Measurements from ENCODE around the gene ARID1B. TPM values are rescaled to one million over a fixed set of nuclear protein-coding genes. Genes with fewer than 3 reads are reported as not detected.

Gene ARID1B
- total and polyA plus RNA-seq, 9 of the 15 experiments (the other 6 are each of a cell fraction or from before 2014, with no cell fraction given), result 12.5 to 50.5 (median 25.8) TPM

GRCh38 chr6:157021344-157021992, 244.3 kb downstream of the ARID1B start (continued):
- TF ChIP-seq PRDM10 (IDR thresholded peaks at IDR 0.05; ENCODE audit: partially characterized antibody) (peak; percentile 23), RFX1 (IDR thresholded peaks at IDR 0.05) (no peak), ZNF146 (CRISPR knock-in tag; IDR thresholded peaks at IDR 0.05; ENCODE audit: unreplicated experiment) (no peak), SMAD4 (CRISPR knock-in tag; conservative IDR thresholded peaks at IDR 0.05) (peak; percentile 87), CSDE1 (IDR thresholded peaks at IDR 0.05) (no peak), SLC30A9 (CRISPR knock-in tag; IDR thresholded peaks at IDR 0.05) (no peak), HNRNPL (IDR thresholded peaks at IDR 0.05; ENCODE audit: low read depth, low read length) (no peak; the same call in none of the 2 replicates), CHD7 (IDR thresholded peaks at IDR 0.05; ENCODE audit: low read depth, low read length) (no peak), FOXO4 (CRISPR knock-in tag; IDR thresholded peaks at IDR 0.05) (no peak)
